Neural cell (in vitro differentiated cells): ENCODE data around the gene SMARCA1. TPM values are rescaled to one million over a fixed set of nuclear protein-coding genes. Genes with fewer than 3 reads are reported as not detected.

ENCODE experiments used
- H2AFZ ChIP-seq: fragments of 200-600, 300-800 bp; sonication (generic), shearing (Covaris generic); 2 replicates; pipeline ENCODE4 v1.6.0; 2014; ENCODE audit warnings: low read depth, mild to moderate bottlenecking, antibody characterized with exemption, low read length, moderate library complexity
- H3F3A ChIP-seq: fragments of 200-600 bp; shearing (Covaris generic); 2 replicates; pipeline ENCODE4 v1.6.1; 2016; ENCODE audit warnings: mild to moderate bottlenecking, moderate library complexity, mixed read lengths, antibody characterized with exemption, low read length; ENCODE audit not compliant: insufficient read depth, poor library complexity, severe bottlenecking
- H3K27ac ChIP-seq: fragments of 200-600, 300-800 bp; sonication (generic), shearing (Covaris generic); 2 replicates; pipeline ENCODE4 v1.5.1; 2014; ENCODE audit warnings: mild to moderate bottlenecking, low read length, moderate library complexity
- H3K27me3 ChIP-seq: fragments of 300-800, 200-600 bp; sonication (generic), shearing (Covaris generic); 2 replicates; pipeline ENCODE4 v1.6.0; 2014; ENCODE audit warnings: mild to moderate bottlenecking, low read depth, low read length, moderate library complexity; ENCODE audit not compliant: insufficient read depth
- H3K36me3 ChIP-seq: fragments of 300-800, 200-600 bp; sonication (generic), shearing (Covaris generic); 2 replicates; pipeline ENCODE4 v1.5.1; 2014; ENCODE audit warnings: mild to moderate bottlenecking, antibody characterized with exemption, low read length, moderate library complexity; ENCODE audit not compliant: insufficient read depth
- H3K4me2 ChIP-seq: fragments of 300-800, 200-600 bp; sonication (generic), shearing (Covaris generic); 2 replicates; pipeline ENCODE4 v1.6.0; 2014; ENCODE audit warnings: mild to moderate bottlenecking, low read length
- H3K4me3 ChIP-seq: fragments of 300-800, 200-600 bp; sonication (generic), shearing (Covaris generic); 2 replicates; pipeline ENCODE4 v1.5.1; 2014; ENCODE audit warnings: mild to moderate bottlenecking, low read length, moderate library complexity
- H3K79me2 ChIP-seq: fragments of 200-600 bp; shearing (Covaris generic); replicated peaks from 2 replicates; pipeline ENCODE4 v1.6.0; 2014; ENCODE audit warnings: mild to moderate bottlenecking, low read length, moderate library complexity; ENCODE audit not compliant: insufficient read depth
- H3K9ac ChIP-seq: fragments of 300-800, 200-600 bp; sonication (generic), shearing (Covaris generic); 2 replicates; pipeline ENCODE4 v1.6.1; 2016; ENCODE audit warnings: mild to moderate bottlenecking, low read length, mixed read lengths
- H3K9me2 ChIP-seq: fragments of 200-600 bp; shearing (Covaris generic); 2 replicates; pipeline ENCODE4 v1.6.1; 2016; ENCODE audit warnings: mild to moderate bottlenecking, low read length, mixed read lengths; ENCODE audit not compliant: insufficient read depth
- H3K9me3 ChIP-seq: fragments of 200-600, 300-800 bp; sonication (generic), shearing (Covaris generic); 2 replicates; pipeline ENCODE4 v1.6.1; 2016; ENCODE audit warnings: mild to moderate bottlenecking, mixed run types, low read length, moderate library complexity, mixed read lengths
- H4K20me1 ChIP-seq: fragments of 200-600 bp; shearing (Covaris generic); 2 replicates; pipeline ENCODE4 v1.6.1; 2016; ENCODE audit warnings: mild to moderate bottlenecking, mixed run types; ENCODE audit not compliant: insufficient read depth
- EZH2 ChIP-seq: fragments of 200-600, 300-800 bp; shearing (Covaris generic), sonication (generic); IDR thresholded peaks from 2 replicates; pipeline ENCODE4 v1.6.1; 2014; ENCODE audit warnings: antibody characterized with exemption, low read length, borderline replicate concordance, mild to moderate bottlenecking; ENCODE audit not compliant: insufficient read depth, poor library complexity, severe bottlenecking
- MXI1 ChIP-seq: fragments of 450-650 bp; conservative IDR thresholded peaks from 2 replicates; pipeline ENCODE4 v1.6.1; 2014; ENCODE audit warnings: antibody characterized with exemption, mild to moderate bottlenecking; ENCODE audit not compliant: poor library complexity, severe bottlenecking
- POLR2AphosphoS5 ChIP-seq: IDR thresholded peaks from 2 replicates; pipeline ENCODE4 v1.6.1; 2012
- TAF1 ChIP-seq: IDR thresholded peaks from 2 replicates; pipeline ENCODE4 v1.6.1; 2012; ENCODE audit warnings: low read depth
- polyA plus RNA-seq: library from polyadenylated mRNA; depleted of rRNA; stranded (reverse); fragments of >200 nt; gene quantifications from 2 replicates; pipeline ENCODE4 v1.2.3, GENCODE V29; 2014
- TF ChIP-seq, protein P1 (sequence below): IDR thresholded peaks from 2 replicates; pipeline ENCODE4 v1.6.1; 2012; ENCODE audit warnings: borderline replicate concordance
- TF ChIP-seq, protein P2 (sequence below): fragments of 450-650 bp; IDR thresholded peaks from 2 replicates; pipeline ENCODE4 v1.5.1; 2014; ENCODE audit warnings: antibody characterized with exemption, mild to moderate bottlenecking, moderate library complexity; ENCODE audit not compliant: poor library complexity, severe bottlenecking

Gene SMARCA1
- polyA plus RNA-seq, 1 donor from 2014 or later, result 66.9 TPM

DNA sequence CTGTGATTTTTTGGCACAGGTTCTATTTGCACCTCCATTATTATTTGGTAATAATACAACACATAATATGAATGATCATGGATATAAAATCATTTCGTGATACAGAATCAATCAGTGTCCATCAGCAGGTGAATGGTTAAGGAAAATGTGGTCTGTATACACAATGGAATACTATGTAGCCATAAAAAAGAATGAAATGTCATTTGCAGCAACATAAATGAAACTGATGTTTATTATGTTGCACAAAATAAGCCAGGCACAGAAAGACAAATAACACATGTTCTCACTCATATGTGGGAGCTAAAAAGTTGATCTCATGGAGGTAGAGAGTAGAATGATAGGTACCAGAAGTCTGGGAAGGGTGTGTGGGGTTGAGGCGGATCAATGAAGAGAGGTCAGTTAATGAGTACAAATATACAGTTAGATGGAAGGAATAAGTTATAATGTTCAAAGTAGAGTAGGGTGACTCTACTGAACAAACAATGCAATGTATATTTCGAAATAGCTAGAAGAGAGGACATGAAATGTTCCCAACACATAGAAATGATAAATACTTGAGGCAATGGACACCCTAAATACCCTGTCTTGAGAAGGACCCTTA, 1.1 kb upstream of the SMARCA1 start:
- Histone ChIP-seq H3K4me3 (no peak overlapping the region), H3F3A (no peaks in the 10 kb centered on the region), H3K79me2 (peaks cover 11% of the 10 kb centered on the region), H3K36me3 (no peaks in the 10 kb centered on the region), H2AFZ (no peak overlapping the region), H3K9ac (no peak overlapping the region), H3K4me2 (no peak overlapping the region), H3K27me3 (no peaks in the 10 kb centered on the region), H3K9me3 (no peaks in the 10 kb centered on the region), H3K9me2 (no peaks in the 10 kb centered on the region), H3K27ac (no peak overlapping the region), H4K20me1 (no peaks in the 10 kb centered on the region)
- TF ChIP-seq POLR2AphosphoS5 (no peak), MXI1 (no peak), TAF1 (no peak), EZH2 (no peak)
- TF ChIP-seq, protein P1, sequence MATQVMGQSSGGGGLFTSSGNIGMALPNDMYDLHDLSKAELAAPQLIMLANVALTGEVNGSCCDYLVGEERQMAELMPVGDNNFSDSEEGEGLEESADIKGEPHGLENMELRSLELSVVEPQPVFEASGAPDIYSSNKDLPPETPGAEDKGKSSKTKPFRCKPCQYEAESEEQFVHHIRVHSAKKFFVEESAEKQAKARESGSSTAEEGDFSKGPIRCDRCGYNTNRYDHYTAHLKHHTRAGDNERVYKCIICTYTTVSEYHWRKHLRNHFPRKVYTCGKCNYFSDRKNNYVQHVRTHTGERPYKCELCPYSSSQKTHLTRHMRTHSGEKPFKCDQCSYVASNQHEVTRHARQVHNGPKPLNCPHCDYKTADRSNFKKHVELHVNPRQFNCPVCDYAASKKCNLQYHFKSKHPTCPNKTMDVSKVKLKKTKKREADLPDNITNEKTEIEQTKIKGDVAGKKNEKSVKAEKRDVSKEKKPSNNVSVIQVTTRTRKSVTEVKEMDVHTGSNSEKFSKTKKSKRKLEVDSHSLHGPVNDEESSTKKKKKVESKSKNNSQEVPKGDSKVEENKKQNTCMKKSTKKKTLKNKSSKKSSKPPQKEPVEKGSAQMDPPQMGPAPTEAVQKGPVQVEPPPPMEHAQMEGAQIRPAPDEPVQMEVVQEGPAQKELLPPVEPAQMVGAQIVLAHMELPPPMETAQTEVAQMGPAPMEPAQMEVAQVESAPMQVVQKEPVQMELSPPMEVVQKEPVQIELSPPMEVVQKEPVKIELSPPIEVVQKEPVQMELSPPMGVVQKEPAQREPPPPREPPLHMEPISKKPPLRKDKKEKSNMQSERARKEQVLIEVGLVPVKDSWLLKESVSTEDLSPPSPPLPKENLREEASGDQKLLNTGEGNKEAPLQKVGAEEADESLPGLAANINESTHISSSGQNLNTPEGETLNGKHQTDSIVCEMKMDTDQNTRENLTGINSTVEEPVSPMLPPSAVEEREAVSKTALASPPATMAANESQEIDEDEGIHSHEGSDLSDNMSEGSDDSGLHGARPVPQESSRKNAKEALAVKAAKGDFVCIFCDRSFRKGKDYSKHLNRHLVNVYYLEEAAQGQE, result no peak
- TF ChIP-seq, protein P2, sequence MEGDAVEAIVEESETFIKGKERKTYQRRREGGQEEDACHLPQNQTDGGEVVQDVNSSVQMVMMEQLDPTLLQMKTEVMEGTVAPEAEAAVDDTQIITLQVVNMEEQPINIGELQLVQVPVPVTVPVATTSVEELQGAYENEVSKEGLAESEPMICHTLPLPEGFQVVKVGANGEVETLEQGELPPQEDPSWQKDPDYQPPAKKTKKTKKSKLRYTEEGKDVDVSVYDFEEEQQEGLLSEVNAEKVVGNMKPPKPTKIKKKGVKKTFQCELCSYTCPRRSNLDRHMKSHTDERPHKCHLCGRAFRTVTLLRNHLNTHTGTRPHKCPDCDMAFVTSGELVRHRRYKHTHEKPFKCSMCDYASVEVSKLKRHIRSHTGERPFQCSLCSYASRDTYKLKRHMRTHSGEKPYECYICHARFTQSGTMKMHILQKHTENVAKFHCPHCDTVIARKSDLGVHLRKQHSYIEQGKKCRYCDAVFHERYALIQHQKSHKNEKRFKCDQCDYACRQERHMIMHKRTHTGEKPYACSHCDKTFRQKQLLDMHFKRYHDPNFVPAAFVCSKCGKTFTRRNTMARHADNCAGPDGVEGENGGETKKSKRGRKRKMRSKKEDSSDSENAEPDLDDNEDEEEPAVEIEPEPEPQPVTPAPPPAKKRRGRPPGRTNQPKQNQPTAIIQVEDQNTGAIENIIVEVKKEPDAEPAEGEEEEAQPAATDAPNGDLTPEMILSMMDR, result no peak

- Histone ChIP-seq H3K27ac (peak overlapping the region; percentile 81), H3K36me3 (no peaks in the 10 kb centered on the region), H3K4me3 (peak overlapping the region; percentile 83), H4K20me1 (no peaks in the 10 kb centered on the region), H3K9me2 (no peaks in the 10 kb centered on the region), H3K9ac (peak overlapping the region; percentile 90), H3K4me2 (peak overlapping the region; percentile 76), H3K27me3 (no peaks in the 10 kb centered on the region), H3F3A (no peaks in the 10 kb centered on the region), H3K9me3 (no peaks in the 10 kb centered on the region), H3K79me2 (peaks cover 30% of the 10 kb centered on the region), H2AFZ (peak overlapping the region; percentile 33)
- TF ChIP-seq, protein P1, result no peak
- TF ChIP-seq, protein P2, result peak; percentile 19
- TF ChIP-seq POLR2AphosphoS5, result peak; percentile 48
Measured at GRCh38 chrX:129522184-129523078, 859 bp downstream of the SMARCA1 start.
